ENCODE data around the gene MAML3. TPM values are rescaled to one million over a fixed set of nuclear protein-coding genes. Genes with fewer than 3 reads are reported as not detected.

MAML3 gene
- polyA plus RNA-seq, 1 donor (not counting 4 experiments of a cell fraction or from before 2014, with no cell fraction given) = 0.68 TPM

GRCh38 chr4:139760567-139760966, 393.4 kb downstream of the MAML3 start:
- dilution Hi-C loops (cut with MboI; ENCODE audit: extremely low pct_ligation_motif_present, low sequenced_read_pairs) = no loop called here
- no peaks in the 10 kb centered on the region for H4K20me1 ChIP-seq (ENCODE audit: control insufficient read depth, extremely low read depth, insufficient read depth, low read length)

GRCh38 chr4:139759097-139759496, 394.9 kb downstream of the MAML3 start:
- dilution Hi-C loops (cut with MboI; ENCODE audit: extremely low pct_ligation_motif_present, low sequenced_read_pairs) = no loop called here
- no peak for TF ChIP-seq EZH2 (IDR thresholded peaks at IDR 0.05; ENCODE audit: low read length)
- TF ChIP-seq CTCF (optimal IDR thresholded peaks at IDR 0.05 in 1 of 3, IDR thresholded peaks at IDR 0.05 in 1 of 3, conservative IDR thresholded peaks at IDR 0.05 in 1 of 3; ENCODE audit: extremely low read depth in 1 of 3, insufficient read depth in 2 of 3, low read length in 3 of 3) = no peak
- no peaks in the 10 kb centered on the region for H3K79me2 ChIP-seq (ENCODE audit: control insufficient read depth, insufficient read depth, low read length)
- FAIRE-seq (no peak), DNase-seq (ENCODE audit: low read depth, low spot score) (no peak)
- no peaks in the 10 kb centered on the region for H3K36me3 ChIP-seq (ENCODE audit: control insufficient read depth in 2 of 2, extremely low read depth in 1 of 2, insufficient read depth in 2 of 2, low read length in 2 of 2)
- H4K20me1 ChIP-seq (ENCODE audit: control insufficient read depth, extremely low read depth, insufficient read depth, low read length) = no peaks in the 10 kb centered on the region
- peaks cover 2% of the 10 kb centered on the region for H3K27me3 ChIP-seq (ENCODE audit: control insufficient read depth, extremely low read depth, insufficient read depth, low read length)
- H3K4me2 ChIP-seq (ENCODE audit: control insufficient read depth, extremely low read depth, insufficient read depth, low read depth, low read length) = no peak overlapping the region
- H3K9me1 ChIP-seq (ENCODE audit: control insufficient read depth, extremely low read depth, insufficient read depth, low read length) = no peaks in the 10 kb centered on the region
- no peak overlapping the region for H3K4me3 ChIP-seq (ENCODE audit: control insufficient read depth in 2 of 3, extremely low read depth in 1 of 3, insufficient read depth in 2 of 3, low read depth in 1 of 3, low read length in 3 of 3)
- H3K4me1 ChIP-seq (ENCODE audit: control insufficient read depth, extremely low read depth, insufficient read depth, low read length) = no peaks in the 10 kb centered on the region
- H2AFZ ChIP-seq (ENCODE audit: control insufficient read depth, low read length) = no peak overlapping the region
- no peak overlapping the region for H3K27ac ChIP-seq (ENCODE audit: control insufficient read depth, insufficient read depth, low read length)
- no peaks in the 10 kb centered on the region for H3K9me3 ChIP-seq (ENCODE audit: control insufficient read depth, low read depth, low read length)
- no peak overlapping the region for H3K9ac ChIP-seq (ENCODE audit: control insufficient read depth, extremely low read depth, insufficient read depth, low read length)

More at GRCh38 chr4:139760567-139760966, 393.4 kb downstream of the MAML3 start:
- Histone ChIP-seq H2AFZ (ENCODE audit: control insufficient read depth, low read length) (no peak overlapping the region), H3K4me2 (ENCODE audit: control insufficient read depth, extremely low read depth, insufficient read depth, low read depth, low read length) (no peak overlapping the region), H3K27ac (ENCODE audit: control insufficient read depth, insufficient read depth, low read length) (no peak overlapping the region), H3K9ac (ENCODE audit: control insufficient read depth, extremely low read depth, insufficient read depth, low read length) (no peak overlapping the region), H3K9me3 (ENCODE audit: control insufficient read depth, low read depth, low read length) (no peaks in the 10 kb centered on the region), H3K4me1 (ENCODE audit: control insufficient read depth, extremely low read depth, insufficient read depth, low read length) (no peaks in the 10 kb centered on the region), H3K9me1 (ENCODE audit: control insufficient read depth, extremely low read depth, insufficient read depth, low read length) (no peaks in the 10 kb centered on the region), H3K79me2 (ENCODE audit: control insufficient read depth, insufficient read depth, low read length) (no peaks in the 10 kb centered on the region), H3K36me3 (ENCODE audit: control insufficient read depth in 2 of 2, extremely low read depth in 1 of 2, insufficient read depth in 2 of 2, low read length in 2 of 2) (no peaks in the 10 kb centered on the region), H3K27me3 (ENCODE audit: control insufficient read depth, extremely low read depth, insufficient read depth, low read length) (peaks cover 2% of the 10 kb centered on the region), H3K4me3 (ENCODE audit: control insufficient read depth in 2 of 3, extremely low read depth in 1 of 3, insufficient read depth in 2 of 3, low read depth in 1 of 3, low read length in 3 of 3) (no peak overlapping the region)
- FAIRE-seq = no peak
- no peak for DNase-seq (ENCODE audit: low read depth, low spot score)
- TF ChIP-seq CTCF (optimal IDR thresholded peaks at IDR 0.05 in 1 of 3, IDR thresholded peaks at IDR 0.05 in 1 of 3, conservative IDR thresholded peaks at IDR 0.05 in 1 of 3; ENCODE audit: extremely low read depth in 1 of 3, insufficient read depth in 2 of 3, low read length in 3 of 3) (no peak), EZH2 (IDR thresholded peaks at IDR 0.05; ENCODE audit: low read length) (no peak)
